H9 (cell line): Measurements from ENCODE around the gene LHX4. TPM values are rescaled to one million over a fixed set of nuclear protein-coding genes. Genes with fewer than 3 reads are reported as not detected.

Experiments
- DNase-seq: peaks from one replicate; pipeline ENCODE4 v3.0.0-alpha.2; 2017
- H2AFZ ChIP-seq: one replicate; pipeline ENCODE4 v1.6.1; 2013; ENCODE audit warnings: mild to moderate bottlenecking, low read length, control low read depth, moderate library complexity
- H2AK5ac ChIP-seq: 2 replicates; pipeline ENCODE4 v1.6.1; 2013; ENCODE audit warnings: low read length, control low read depth, mixed read lengths; ENCODE audit not compliant: insufficient read length
- H2BK120ac ChIP-seq: one replicate; pipeline ENCODE4 v1.6.1; 2013; ENCODE audit warnings: low read depth, mild to moderate bottlenecking, low read length, control low read depth, inconsistent platforms; ENCODE audit not compliant: poor library complexity, severe bottlenecking
- H2BK12ac ChIP-seq: 2 replicates; pipeline ENCODE4 v1.6.1; 2013; ENCODE audit warnings: low read length, control low read depth, mixed read lengths, low read depth; ENCODE audit not compliant: insufficient read length
- H2BK15ac ChIP-seq: 2 replicates; pipeline ENCODE4 v1.6.1; 2013; ENCODE audit warnings: low read depth, low read length, control low read depth
- H2BK20ac ChIP-seq: one replicate; pipeline ENCODE4 v1.6.1; 2013; ENCODE audit warnings: low read depth, mild to moderate bottlenecking, low read length, control low read depth, inconsistent platforms; ENCODE audit not compliant: poor library complexity, severe bottlenecking
- H2BK5ac ChIP-seq: 2 replicates; pipeline ENCODE4 v1.6.1; 2013; ENCODE audit warnings: low read length, control low read depth, mixed read lengths; ENCODE audit not compliant: insufficient read length
- H3K14ac ChIP-seq: 2 replicates; pipeline ENCODE4 v1.6.1; 2013; ENCODE audit warnings: low read length, control low read depth; ENCODE audit not compliant: insufficient read depth
- H3K18ac ChIP-seq: 2 replicates; pipeline ENCODE4 v1.6.1; 2013; ENCODE audit warnings: low read depth, mild to moderate bottlenecking, mixed read lengths, low read length, control low read depth; ENCODE audit not compliant: insufficient read length
- H3K23ac ChIP-seq: 2 replicates; pipeline ENCODE4 v1.6.1; 2013; ENCODE audit warnings: low read length, control low read depth, mixed read lengths, low read depth; ENCODE audit not compliant: insufficient read length
- H3K23me2 ChIP-seq: 2 replicates; pipeline ENCODE4 v1.6.1; 2013; ENCODE audit warnings: low read depth, mild to moderate bottlenecking, mixed read lengths, low read length, control low read depth; ENCODE audit not compliant: insufficient read length, poor library complexity, severe bottlenecking
- H3K27ac ChIP-seq: 2 replicates; pipeline ENCODE4 v1.5.1; 2013; ENCODE audit warnings: low read length, control low read depth, mixed read lengths, low read depth; ENCODE audit not compliant: insufficient read length
- H3K27me3 ChIP-seq: 2 replicates; pipeline ENCODE4 v1.6.1; 2013; ENCODE audit warnings: low read length, control low read depth, inconsistent platforms; ENCODE audit not compliant: insufficient read depth
- H3K4ac ChIP-seq: 2 replicates; pipeline ENCODE4 v1.6.1; 2013; ENCODE audit warnings: low read depth, mild to moderate bottlenecking, control low read depth, inconsistent platforms, low read length, moderate library complexity
- H3K4me1 ChIP-seq: 2 replicates; pipeline ENCODE4 v1.6.1; 2013; ENCODE audit warnings: low read length, control low read depth, inconsistent platforms; ENCODE audit not compliant: insufficient read depth
- H3K4me2 ChIP-seq: 2 replicates; pipeline ENCODE4 v1.6.1; 2013; ENCODE audit warnings: low read length, control low read depth, mixed read lengths; ENCODE audit not compliant: insufficient read length, insufficient read depth
- H3K56ac ChIP-seq: 2 replicates; pipeline ENCODE4 v1.6.1; 2013; ENCODE audit warnings: low read depth, mild to moderate bottlenecking, mixed read lengths, low read length, control low read depth; ENCODE audit not compliant: insufficient read length
- H3K79me1 ChIP-seq: 2 replicates; pipeline ENCODE4 v1.6.1; 2013; ENCODE audit warnings: low read depth, mild to moderate bottlenecking, moderate library complexity, low read length, control low read depth, inconsistent platforms; ENCODE audit not compliant: insufficient read depth, poor library complexity, severe bottlenecking
- H3K79me2 ChIP-seq: 2 replicates; pipeline ENCODE4 v1.6.1; 2013; ENCODE audit warnings: low read length, control low read depth, inconsistent platforms; ENCODE audit not compliant: insufficient read depth
- H3K9ac ChIP-seq: 2 replicates; pipeline ENCODE4 v1.6.1; 2013; ENCODE audit warnings: low read length, control low read depth, mixed read lengths; ENCODE audit not compliant: insufficient read length; ENCODE audit errors: extremely low read depth
- H3K9me3 ChIP-seq: one replicate; pipeline ENCODE4 v1.6.1; 2013; ENCODE audit warnings: low read depth, low read length, inconsistent platforms; ENCODE audit not compliant: control insufficient read depth
- H3T11ph ChIP-seq: one replicate; pipeline ENCODE4 v1.6.1; 2013; ENCODE audit warnings: mild to moderate bottlenecking, low read length, control low read depth, inconsistent platforms
- H4K20me1 ChIP-seq: one replicate; pipeline ENCODE4 v1.6.1; 2013; ENCODE audit not compliant: control insufficient read depth, insufficient read length, insufficient read depth
- H4K5ac ChIP-seq: 2 replicates; pipeline ENCODE4 v1.6.1; 2013; ENCODE audit warnings: low read depth, mild to moderate bottlenecking, mixed read lengths, low read length, control low read depth; ENCODE audit not compliant: insufficient read length
- H4K8ac ChIP-seq: replicated peaks from 2 replicates; pipeline ENCODE4 v1.6.1; 2013; ENCODE audit warnings: low read length, control low read depth, mixed read lengths, low read depth; ENCODE audit not compliant: insufficient read length
- H4K91ac ChIP-seq: 2 replicates; pipeline ENCODE4 v1.6.1; 2013; ENCODE audit warnings: low read depth, mild to moderate bottlenecking, moderate library complexity, mixed read lengths, low read length, control low read depth; ENCODE audit not compliant: insufficient read length
- H3K27ac Mint-ChIP-seq, 3 experiments: 2 replicates in 2 of 3; 3 replicates in 1 of 3; pipeline ENCODE4 v1.8.0; 2020 to 2021; ENCODE audit warnings: mixed read lengths in 3 of 3, mild to moderate bottlenecking in 1 of 3, moderate library complexity in 1 of 3
- H3K27me3 Mint-ChIP-seq: 2 replicates; pipeline ENCODE4 v1.8.0; 2021; ENCODE audit warnings: low read depth, mild to moderate bottlenecking, moderate library complexity, mixed read lengths
- H3K36me3 Mint-ChIP-seq, 3 experiments: 2 replicates in 2 of 3; 3 replicates in 1 of 3; pipeline ENCODE4 v1.8.0; 2020 to 2021; ENCODE audit warnings: low read depth in 3 of 3, mixed read lengths in 3 of 3; ENCODE audit not compliant: insufficient read depth in 1 of 3
- H3K4me1 Mint-ChIP-seq, 2 experiments: 2 replicates each; pipeline ENCODE4 v1.8.0; 2020; ENCODE audit warnings: mixed read lengths in 2 of 2
- H3K4me3 Mint-ChIP-seq, 2 experiments: 2 replicates in 1 of 2; 3 replicates in 1 of 2; pipeline ENCODE4 v1.8.0; 2020 to 2021; ENCODE audit warnings: mild to moderate bottlenecking in 2 of 2, mixed read lengths in 2 of 2, moderate library complexity in 1 of 2
- H3K9me3 Mint-ChIP-seq, 2 experiments: 2 replicates in 1 of 2; 3 replicates in 1 of 2; pipeline ENCODE4 v1.8.0; 2020; ENCODE audit warnings: mild to moderate bottlenecking in 2 of 2, mixed read lengths in 2 of 2, moderate library complexity in 1 of 2
- WGBS: extraction: QIAGEN DNeasy Blood & Tissue Kit; methylation state at CpG from one replicate; pipeline ENCODE4 v1.1.7; 2013; ENCODE audit warnings: missing lambda C conversion rate, low lambda C conversion rate, mixed read lengths; ENCODE audit not compliant: insufficient read length; ENCODE audit errors: extremely low coverage; 5-methylcytosine and 5-hydroxymethylcytosine counted together
- total RNA-seq: library from RNA; stranded (reverse); gene quantifications from 2 replicates; pipeline ENCODE4 v1.2.1, GENCODE V29; 2021
- TF ChIP-seq, protein P1 (sequence below): fragments of 200-600 bp; sonication (generic); conservative IDR thresholded peaks from 3 replicates; pipeline ENCODE4 v1.8.0; 2021; ENCODE audit warnings: antibody characterized with exemption, mild to moderate bottlenecking

The LHX4 gene
- total RNA-seq, 1 experiment from 2014 or later, result 1.9 TPM

DNA sequence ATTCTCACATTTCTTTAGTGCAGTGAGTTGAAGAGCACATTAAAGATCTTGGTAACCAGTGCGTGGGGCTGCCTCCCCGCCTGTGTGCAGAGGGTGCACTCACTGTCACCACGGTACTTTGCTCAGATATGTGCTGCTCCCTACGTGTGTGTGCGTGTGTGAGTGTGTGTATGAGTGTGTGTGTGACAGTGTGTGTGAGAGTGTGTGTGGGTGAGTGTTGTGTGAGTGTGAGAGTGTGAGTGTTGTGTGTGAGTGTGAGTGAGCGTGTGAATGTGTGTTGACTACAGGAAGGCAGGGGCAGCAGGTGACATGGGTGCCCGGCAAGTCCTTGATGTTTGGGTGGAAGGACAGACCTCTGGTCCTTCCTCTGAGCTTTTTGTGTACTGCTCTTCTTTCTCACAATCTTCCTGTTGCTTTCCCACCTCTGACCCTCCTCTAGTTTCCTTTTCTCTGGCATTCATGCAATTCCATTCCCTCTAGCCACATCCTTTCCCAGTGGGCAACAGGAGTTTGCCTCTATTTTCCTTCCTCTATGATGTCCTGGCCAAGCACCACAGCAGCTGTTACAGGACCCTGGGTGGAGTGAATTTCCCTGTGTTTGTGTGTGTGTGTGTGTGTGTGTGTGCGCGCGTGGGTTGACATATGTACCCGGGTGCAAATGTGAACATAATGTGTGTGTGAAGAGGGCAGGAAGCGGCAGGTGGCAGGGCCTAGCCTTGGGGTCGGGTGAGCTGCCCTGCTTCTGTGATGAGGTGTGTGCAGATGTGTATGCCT is 19.8 kb downstream of the LHX4 start:
- Histone ChIP-seq H3K27ac (no peak overlapping the region), H2AFZ (no peak overlapping the region), H3K18ac (peak overlapping the region; percentile 1), H3K9me3 (no peaks in the 10 kb centered on the region), H3K79me2 (no peaks in the 10 kb centered on the region), H4K8ac (no peak overlapping the region), H2BK120ac (no peak overlapping the region), H2BK20ac (no peak overlapping the region), H3K9ac (no peak overlapping the region), H3K23me2 (no peaks in the 10 kb centered on the region), H4K5ac (no peak overlapping the region), H3K27me3 (no peaks in the 10 kb centered on the region), H2BK12ac (no peak overlapping the region), H4K91ac (no peak overlapping the region), H2AK5ac (no peak overlapping the region), H3K4me2 (no peak overlapping the region), H3K14ac (no peak overlapping the region), H3K4me1 (peaks cover 5% of the 10 kb centered on the region; the same call in 1 of the 2 replicates), H3T11ph (no peak overlapping the region), H3K23ac (no peak overlapping the region), H2BK5ac (no peak overlapping the region), H2BK15ac (no peak overlapping the region), H4K20me1 (no peaks in the 10 kb centered on the region), H3K4ac (no peak overlapping the region), H3K79me1 (no peaks in the 10 kb centered on the region), H3K56ac (no peak overlapping the region)
- DNase-seq, result no peak
- peaks cover 3% of the 10 kb centered on the region; the same call in 1 of the 2 replicates for H3K27me3 Mint-ChIP-seq
- 100% methylated on average over 1 of the region's 13 CpGs for WGBS
- H3K9me3 Mint-ChIP-seq, result no peaks in the 10 kb centered on the region
- H3K27ac Mint-ChIP-seq, result peak overlapping the region in 1 of 3 experiments; percentile 8; a peak in 3 of 7 replicates
- no peak overlapping the region for H3K4me3 Mint-ChIP-seq
- TF ChIP-seq, protein P1, sequence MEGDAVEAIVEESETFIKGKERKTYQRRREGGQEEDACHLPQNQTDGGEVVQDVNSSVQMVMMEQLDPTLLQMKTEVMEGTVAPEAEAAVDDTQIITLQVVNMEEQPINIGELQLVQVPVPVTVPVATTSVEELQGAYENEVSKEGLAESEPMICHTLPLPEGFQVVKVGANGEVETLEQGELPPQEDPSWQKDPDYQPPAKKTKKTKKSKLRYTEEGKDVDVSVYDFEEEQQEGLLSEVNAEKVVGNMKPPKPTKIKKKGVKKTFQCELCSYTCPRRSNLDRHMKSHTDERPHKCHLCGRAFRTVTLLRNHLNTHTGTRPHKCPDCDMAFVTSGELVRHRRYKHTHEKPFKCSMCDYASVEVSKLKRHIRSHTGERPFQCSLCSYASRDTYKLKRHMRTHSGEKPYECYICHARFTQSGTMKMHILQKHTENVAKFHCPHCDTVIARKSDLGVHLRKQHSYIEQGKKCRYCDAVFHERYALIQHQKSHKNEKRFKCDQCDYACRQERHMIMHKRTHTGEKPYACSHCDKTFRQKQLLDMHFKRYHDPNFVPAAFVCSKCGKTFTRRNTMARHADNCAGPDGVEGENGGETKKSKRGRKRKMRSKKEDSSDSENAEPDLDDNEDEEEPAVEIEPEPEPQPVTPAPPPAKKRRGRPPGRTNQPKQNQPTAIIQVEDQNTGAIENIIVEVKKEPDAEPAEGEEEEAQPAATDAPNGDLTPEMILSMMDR, result no peak; the same call in 2 of the 3 replicates
- H3K36me3 Mint-ChIP-seq, result no peaks in the 10 kb centered on the region
- peaks cover 41 to 50% of the 10 kb centered on the region in 2 experiments for H3K4me1 Mint-ChIP-seq
